Heart left ventricle (tissue), 16 donors: ENCODE measurements around the gene MSL3B.

Experiments used
- ATAC-seq, 4 donors: fragments of 200-7000 bp; cut with Tn5 transposase; one replicate each; pipeline ENCODE4 v1.9.1; 2020 to 2022; ENCODE audit warnings: moderate library complexity in 4 of 4, mild to moderate bottlenecking in 3 of 4, moderate number of reproducible peaks in 1 of 4
- DNase-seq, 5 donors: peaks; one replicate each; pipeline ENCODE4 v3.0.0-alpha.2; 2020
- H3K27ac ChIP-seq, 12 donors: fragments of 200-600 bp; sonication (generic) in 4 of 12; one replicate each; pipeline versions ENCODE4 v1.5.0 to v1.8.0; 2016 to 2022; ENCODE audit warnings: mild to moderate bottlenecking in 2 of 12
- H3K27me3 ChIP-seq, 9 donors: fragments of 200-600 bp; sonication (generic) in 2 of 9; one replicate each; pipeline versions ENCODE4 v1.5.1 to v1.8.0; 2016 to 2022; ENCODE audit warnings: mild to moderate bottlenecking in 3 of 9
- H3K36me3 ChIP-seq, 9 donors: fragments of 200-600 bp; sonication (generic) in 2 of 9; one replicate each; pipeline versions ENCODE4 v1.5.0 to v1.8.0; 2018 to 2022; ENCODE audit warnings: mild to moderate bottlenecking in 2 of 9
- H3K4me1 ChIP-seq, 12 donors: fragments of 200-600 bp; sonication (generic) in 4 of 12; one replicate each; pipeline versions ENCODE4 v1.5.0 to v1.8.0; 2016 to 2022; ENCODE audit warnings: mild to moderate bottlenecking in 3 of 12
- H3K4me3 ChIP-seq, 12 donors: fragments of 200-600 bp; sonication (generic) in 4 of 12; one replicate each; pipeline versions ENCODE4 v1.5.0 to v1.8.0; 2017 to 2022; ENCODE audit warnings: mild to moderate bottlenecking in 9 of 12, moderate library complexity in 4 of 12
- H3K9me3 ChIP-seq, 12 donors: fragments of 200-600 bp; sonication (generic) in 4 of 12; one replicate each; pipeline versions ENCODE4 v1.5.0 to v1.8.0; 2016 to 2022; ENCODE audit warnings: mild to moderate bottlenecking in 1 of 12
- POLR2A ChIP-seq, 2 donors: fragments of 450-650 bp; IDR thresholded peaks; one replicate each; pipeline ENCODE4 v1.6.1; 2017; ENCODE audit warnings: antibody characterized with exemption in 2 of 2, mild to moderate bottlenecking in 2 of 2, moderate library complexity in 2 of 2
- WGBS, 4 donors: extraction: QIAGEN DNeasy Blood & Tissue Kit in 2 of 4; methylation state at CpG; one replicate each; pipeline versions ENCODE4 v1.1.5 to v1.1.7; 2013 to 2018; 5-methylcytosine and 5-hydroxymethylcytosine counted together
- intact Hi-C, 10 donors: fragments of 100-400 bp; cut with DNase I; formaldehyde crosslinking; loops; one replicate each; pipeline versions ENCODE4 v1.11.1 to v1.14.2; 2022
- TF ChIP-seq, protein P1 (sequence below), 12 donors: fragments of 200-600 bp; sonication (generic) in 4 of 12; IDR thresholded peaks; one replicate each; pipeline versions ENCODE4 v1.5.0 to v1.8.0; 2018 to 2022; ENCODE audit warnings: antibody characterized with exemption in 12 of 12, mild to moderate bottlenecking in 5 of 12
- donor health status: ischemic (EF 13 %, LVEDD 7.1; RV severe dilation, severe dysfunction).
- donor health status: healthy with polysubstance abuse.
- donor health status: DM: no; HTN: yes; CAD: no.
- donor health status: DM: no; HTN: no; CAD: no.
- donor health status: ischemic (EF 25% LVEDD 6.9; RV normal size, moderate dysfunction).
- donor health status: ischemic (EF 25% LVEDD 5.7; RV mildly dilated, moderate dysfunction).
- donor health status: healthy.
- donor health status: DM: yes; HTN: yes; CAD: no.
- donor health status: ischemic (EF 35%, LVEDD 5.7; RV mildly dilated, moderate dysfunction).
- donor health status: nonischemic (EF 11% LVEDD 7.7; RV severe dilation, severe dysfunction).
- donor health status: DM: yes; HTN: yes; CAD: no.
- donor health status: PGD.
- donor health status: ischemic (EF 29% LVEDD 5.4; RV normal size, mild dysfunction).
- donor health status: nonischemic (EF 23%, LVEDD 6.1; RV moderate dilation, normal function).

MSL3B gene

DNA sequence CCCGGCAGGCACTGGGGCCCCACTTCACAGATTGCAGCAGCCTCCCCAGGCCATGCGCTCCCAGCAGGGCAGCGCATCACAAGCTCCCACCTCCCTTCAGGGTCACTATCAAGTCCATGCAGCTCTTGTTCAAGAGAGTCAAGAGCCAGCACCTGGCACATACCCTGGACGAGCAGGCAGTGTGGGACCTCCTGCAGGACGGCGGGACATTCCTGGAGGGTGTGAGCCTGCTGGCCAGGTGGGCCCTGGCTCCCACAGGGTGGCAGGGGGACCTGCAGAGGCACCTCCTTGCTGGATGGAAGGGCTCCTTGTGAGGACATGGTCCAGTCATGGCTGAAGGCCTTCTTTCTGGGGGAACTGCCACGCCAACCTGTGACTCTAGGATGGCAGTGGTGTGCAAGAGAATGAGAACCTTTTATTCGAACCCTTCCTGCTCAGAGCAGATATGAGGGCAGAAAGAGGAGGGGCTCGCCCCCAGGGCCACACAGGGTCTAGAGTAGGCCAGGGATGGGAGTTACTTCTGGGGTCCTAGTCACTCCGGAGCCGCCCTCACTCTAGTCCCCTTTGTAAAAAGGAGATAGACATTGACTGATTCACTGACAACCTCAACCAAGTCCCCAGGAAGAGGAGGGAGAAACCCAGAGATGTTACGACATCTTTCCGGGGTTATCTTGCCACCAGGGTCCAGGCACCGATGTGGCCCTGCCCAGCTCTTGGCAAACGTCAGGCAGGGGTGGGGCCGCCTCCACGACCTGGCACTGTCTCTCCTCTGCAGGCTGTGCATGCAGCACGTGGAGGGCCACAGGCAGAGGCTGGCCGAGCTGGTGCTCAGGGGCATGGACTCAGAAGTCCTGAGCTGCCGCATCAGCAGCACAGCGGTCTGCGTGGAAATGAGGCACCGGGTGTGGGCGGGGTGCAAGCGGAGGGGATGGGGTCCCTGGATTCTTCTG is 45.1 kb downstream of the MSL3B start:
- Histone ChIP-seq H3K27ac (no peak overlapping the region), H3K36me3 (no peaks in the 10 kb centered on the region), H3K4me3 (no peak overlapping the region), H3K27me3 (peaks cover 0 to 6% (median 0%) of the 10 kb centered on the region in 9 donors), H3K4me1 (no peaks in the 10 kb centered on the region), H3K9me3 (peaks cover 0 to 11% (median 0%) of the 10 kb centered on the region in 12 donors)
- no peak for TF ChIP-seq POLR2A (IDR thresholded peaks at IDR 0.05)
- TF ChIP-seq, protein P1, sequence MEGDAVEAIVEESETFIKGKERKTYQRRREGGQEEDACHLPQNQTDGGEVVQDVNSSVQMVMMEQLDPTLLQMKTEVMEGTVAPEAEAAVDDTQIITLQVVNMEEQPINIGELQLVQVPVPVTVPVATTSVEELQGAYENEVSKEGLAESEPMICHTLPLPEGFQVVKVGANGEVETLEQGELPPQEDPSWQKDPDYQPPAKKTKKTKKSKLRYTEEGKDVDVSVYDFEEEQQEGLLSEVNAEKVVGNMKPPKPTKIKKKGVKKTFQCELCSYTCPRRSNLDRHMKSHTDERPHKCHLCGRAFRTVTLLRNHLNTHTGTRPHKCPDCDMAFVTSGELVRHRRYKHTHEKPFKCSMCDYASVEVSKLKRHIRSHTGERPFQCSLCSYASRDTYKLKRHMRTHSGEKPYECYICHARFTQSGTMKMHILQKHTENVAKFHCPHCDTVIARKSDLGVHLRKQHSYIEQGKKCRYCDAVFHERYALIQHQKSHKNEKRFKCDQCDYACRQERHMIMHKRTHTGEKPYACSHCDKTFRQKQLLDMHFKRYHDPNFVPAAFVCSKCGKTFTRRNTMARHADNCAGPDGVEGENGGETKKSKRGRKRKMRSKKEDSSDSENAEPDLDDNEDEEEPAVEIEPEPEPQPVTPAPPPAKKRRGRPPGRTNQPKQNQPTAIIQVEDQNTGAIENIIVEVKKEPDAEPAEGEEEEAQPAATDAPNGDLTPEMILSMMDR (IDR thresholded peaks at IDR 0.05): no peak
- intact Hi-C loops: no loop called here
- 78 to 81% (median 79%) methylated on average over 22 to 25 of the region's 25 CpGs for WGBS, 4 donors
- ATAC-seq (no peak), DNase-seq (no peak)

- DNase-seq (no peak), ATAC-seq (no peak)
- intact Hi-C loops: no loop called here
- H3K4me3 ChIP-seq: no peak overlapping the region
- no peaks in the 10 kb centered on the region for H3K4me1 ChIP-seq
- 84 to 88% (median 86%) methylated on average over 17 to 21 of the region's 21 CpGs for WGBS, 4 donors
- H3K27ac ChIP-seq: no peak overlapping the region
- H3K27me3 ChIP-seq: peaks cover 0 to 6% (median 0%) of the 10 kb centered on the region in 9 donors
- no peaks in the 10 kb centered on the region for H3K36me3 ChIP-seq
- no peak for TF ChIP-seq POLR2A (IDR thresholded peaks at IDR 0.05)
- TF ChIP-seq, protein P1 (IDR thresholded peaks at IDR 0.05): no peak
- H3K9me3 ChIP-seq: peaks cover 0 to 11% (median 0%) of the 10 kb centered on the region in 12 donors
These were observed 46.0 kb downstream of the MSL3B start for GRCh38 chr2:233822101-233822771.

- no peak for TF ChIP-seq POLR2A (IDR thresholded peaks at IDR 0.05)
- TF ChIP-seq, protein P1 (IDR thresholded peaks at IDR 0.05): no peak
- intact Hi-C loops: no loop called here
- no peak for DNase-seq
- peaks cover 0 to 9% (median 0%) of the 10 kb centered on the region in 12 donors for H3K9me3 ChIP-seq
- no peaks in the 10 kb centered on the region for H3K4me1 ChIP-seq
- H3K4me3 ChIP-seq: no peak overlapping the region
- ATAC-seq: no peak
- H3K36me3 ChIP-seq: no peaks in the 10 kb centered on the region
- H3K27ac ChIP-seq: no peak overlapping the region
- WGBS, 4 donors: 90 to 91% (median 91%) methylated on average over 8 of the region's 8 CpGs
- H3K27me3 ChIP-seq: peaks cover 0 to 6% (median 0%) of the 10 kb centered on the region in 9 donors
These were observed 46.5 kb downstream of the MSL3B start for GRCh38 chr2:233821709-233822100.

GRCh38 chr2:233821196-233821595 is 47.0 kb downstream of the MSL3B start:
- Histone ChIP-seq H3K27ac (no peak overlapping the region), H3K9me3 (peaks cover 0 to 9% (median 0%) of the 10 kb centered on the region in 12 donors), H3K27me3 (peaks cover 0 to 6% (median 0%) of the 10 kb centered on the region in 9 donors), H3K36me3 (no peaks in the 10 kb centered on the region), H3K4me1 (no peaks in the 10 kb centered on the region), H3K4me3 (no peak overlapping the region)
- intact Hi-C loops: no loop called here
- no peak for TF ChIP-seq POLR2A (IDR thresholded peaks at IDR 0.05)
- TF ChIP-seq, protein P1 (IDR thresholded peaks at IDR 0.05): no peak
- ATAC-seq: no peak
- 85 to 97% (median 91%) methylated on average over 3 of the region's 3 CpGs for WGBS, 4 donors
- no peak for DNase-seq
